ENCODE results near the gene MPC2. TPM values are rescaled to one million over a fixed set of nuclear protein-coding genes. Genes with fewer than 3 reads are reported as not detected.

MPC2 gene
- total and polyA plus RNA-seq, 3 donors from 2014 or later, result 106 to 596 (median 185) TPM

DNA sequence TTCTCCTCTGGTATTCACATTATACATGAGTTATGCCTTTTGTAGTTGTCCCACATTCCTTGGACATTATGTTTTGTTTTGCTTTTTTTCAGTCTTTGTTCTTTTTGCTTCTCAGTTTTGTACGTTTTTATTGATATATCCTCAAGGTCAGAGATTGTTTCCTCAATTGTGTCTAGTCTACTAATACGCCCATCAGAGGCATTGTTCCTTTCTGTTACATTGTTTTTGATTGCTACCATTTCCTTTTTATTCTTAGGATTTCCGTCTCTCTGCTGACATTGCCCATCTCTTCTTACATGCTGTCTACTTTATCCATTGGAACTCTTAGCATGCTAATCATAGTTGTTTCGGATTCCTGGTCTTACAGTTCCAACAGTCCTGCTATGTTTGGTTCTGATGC, 27.8 kb upstream of the MPC2 start:
- Histone ChIP-seq H3K27me3 (no peaks in the 10 kb centered on the region), H3K4me3 (no peak overlapping the region), H3K27ac (no peak overlapping the region), H3K9me3 (no peaks in the 10 kb centered on the region), H3K4me1 (peaks cover 5% of the 10 kb centered on the region), H3K36me3 (ENCODE audit: low read depth, missing control alignments) (no peaks in the 10 kb centered on the region)
- DNase-seq, result no peak
- TF ChIP-seq, protein P1, sequence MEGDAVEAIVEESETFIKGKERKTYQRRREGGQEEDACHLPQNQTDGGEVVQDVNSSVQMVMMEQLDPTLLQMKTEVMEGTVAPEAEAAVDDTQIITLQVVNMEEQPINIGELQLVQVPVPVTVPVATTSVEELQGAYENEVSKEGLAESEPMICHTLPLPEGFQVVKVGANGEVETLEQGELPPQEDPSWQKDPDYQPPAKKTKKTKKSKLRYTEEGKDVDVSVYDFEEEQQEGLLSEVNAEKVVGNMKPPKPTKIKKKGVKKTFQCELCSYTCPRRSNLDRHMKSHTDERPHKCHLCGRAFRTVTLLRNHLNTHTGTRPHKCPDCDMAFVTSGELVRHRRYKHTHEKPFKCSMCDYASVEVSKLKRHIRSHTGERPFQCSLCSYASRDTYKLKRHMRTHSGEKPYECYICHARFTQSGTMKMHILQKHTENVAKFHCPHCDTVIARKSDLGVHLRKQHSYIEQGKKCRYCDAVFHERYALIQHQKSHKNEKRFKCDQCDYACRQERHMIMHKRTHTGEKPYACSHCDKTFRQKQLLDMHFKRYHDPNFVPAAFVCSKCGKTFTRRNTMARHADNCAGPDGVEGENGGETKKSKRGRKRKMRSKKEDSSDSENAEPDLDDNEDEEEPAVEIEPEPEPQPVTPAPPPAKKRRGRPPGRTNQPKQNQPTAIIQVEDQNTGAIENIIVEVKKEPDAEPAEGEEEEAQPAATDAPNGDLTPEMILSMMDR (IDR thresholded peaks at IDR 0.05), result no peak
- whole genome bisulfite sequencing, 2 donors, result 55 to 67% methylated on average over 4 of the region's 4 CpGs
- intact Hi-C loops (cut with DNase I; ENCODE audit: low total_unique reads), result no loop called here

DNA sequence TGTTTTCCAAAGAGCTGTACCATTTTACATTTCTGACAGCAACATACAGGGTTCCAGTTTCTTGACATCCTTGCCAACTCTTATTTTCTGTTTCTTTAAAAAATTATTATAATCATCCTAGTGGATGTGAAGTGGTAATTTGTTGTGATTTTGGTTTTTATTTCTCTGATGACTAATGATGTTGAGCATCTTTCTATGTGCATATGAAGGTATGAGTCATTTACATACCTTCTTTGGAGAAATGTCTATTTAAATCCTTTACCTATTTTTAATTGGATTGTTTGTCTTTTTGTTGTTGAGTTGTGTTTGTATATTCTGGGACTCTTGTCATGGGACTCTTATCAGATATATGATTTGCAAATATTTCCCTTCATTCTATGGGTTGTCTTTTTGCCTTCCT, 20.8 kb upstream of the MPC2 start:
- Histone ChIP-seq H3K4me3 (no peak overlapping the region), H3K27ac (no peak overlapping the region), H3K36me3 (ENCODE audit: low read depth, missing control alignments) (no peaks in the 10 kb centered on the region), H3K27me3 (no peaks in the 10 kb centered on the region), H3K9me3 (no peaks in the 10 kb centered on the region), H3K4me1 (no peaks in the 10 kb centered on the region)
- TF ChIP-seq POLR2A (IDR thresholded peaks at IDR 0.05), result no peak
- TF ChIP-seq, protein P1 (IDR thresholded peaks at IDR 0.05), result no peak
- intact Hi-C loops (cut with DNase I; ENCODE audit: low total_unique reads), result no loop called here
- no peak for DNase-seq

DNA sequence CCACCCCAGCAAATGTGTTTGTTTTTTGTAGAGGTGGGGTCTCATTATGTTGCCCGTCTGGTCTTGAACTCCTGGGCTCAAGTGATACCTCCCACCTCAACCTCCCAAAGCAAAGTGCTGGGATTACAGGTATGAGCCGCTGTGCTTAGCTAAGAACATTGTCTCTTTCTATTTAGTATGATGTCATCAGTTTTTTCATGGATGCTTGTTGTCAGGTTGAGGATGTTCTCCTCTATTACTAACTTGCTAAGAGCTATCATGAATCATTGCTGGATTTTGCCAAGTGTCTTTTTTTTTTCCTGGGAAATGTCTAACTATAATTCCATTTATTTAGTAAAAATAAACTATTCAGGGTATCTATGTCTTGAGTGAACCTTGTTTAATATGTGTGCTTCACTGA, 19.0 kb upstream of the MPC2 start:
- intact Hi-C loops (cut with DNase I; ENCODE audit: low total_unique reads), result no loop called here
- no peaks in the 10 kb centered on the region for H3K27me3 ChIP-seq
- no peak overlapping the region for H3K4me3 ChIP-seq
- WGBS, 2 donors, result 100% methylated on average over 2 of the region's 2 CpGs
- no peaks in the 10 kb centered on the region for H3K9me3 ChIP-seq
- H3K36me3 ChIP-seq (ENCODE audit: low read depth, missing control alignments), result no peaks in the 10 kb centered on the region
- H3K27ac ChIP-seq, result no peak overlapping the region
- DNase-seq, result no peak
- TF ChIP-seq POLR2A (IDR thresholded peaks at IDR 0.05), result no peak
- TF ChIP-seq, protein P1 (IDR thresholded peaks at IDR 0.05), result no peak
- no peaks in the 10 kb centered on the region for H3K4me1 ChIP-seq

DNA sequence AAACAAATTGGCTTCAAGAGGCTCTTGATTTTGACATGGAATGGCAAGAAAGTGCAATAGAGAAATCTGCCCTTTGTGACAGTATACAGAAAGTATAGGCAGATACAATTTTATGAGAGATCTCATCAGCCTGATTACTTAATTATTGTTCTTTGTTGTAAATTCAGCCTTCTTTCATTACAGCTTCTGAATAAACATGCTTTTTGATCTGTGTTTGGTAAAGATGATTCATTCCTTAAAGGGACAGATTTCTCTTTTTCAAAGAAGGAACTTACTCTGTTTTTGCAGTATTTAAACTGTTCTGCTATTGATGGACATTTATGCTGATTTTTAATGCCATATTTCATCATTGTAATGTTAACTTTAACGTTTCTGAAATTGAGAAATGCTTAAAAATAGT, 13.7 kb upstream of the MPC2 start:
- no peak overlapping the region for H3K27ac ChIP-seq
- intact Hi-C loops (cut with DNase I; ENCODE audit: low total_unique reads), result no loop called here
- TF ChIP-seq, protein P1 (IDR thresholded peaks at IDR 0.05), result no peak
- no peak for TF ChIP-seq POLR2A (IDR thresholded peaks at IDR 0.05)
- DNase-seq, result no peak
- H3K36me3 ChIP-seq (ENCODE audit: low read depth, missing control alignments), result no peaks in the 10 kb centered on the region
- WGBS, 2 donors, result 73 to 84% methylated on average over 1 of the region's 1 CpG
- peaks cover 3% of the 10 kb centered on the region for H3K4me1 ChIP-seq
- H3K27me3 ChIP-seq, result no peaks in the 10 kb centered on the region
- no peaks in the 10 kb centered on the region for H3K9me3 ChIP-seq
- H3K4me3 ChIP-seq, result no peak overlapping the region

DNA sequence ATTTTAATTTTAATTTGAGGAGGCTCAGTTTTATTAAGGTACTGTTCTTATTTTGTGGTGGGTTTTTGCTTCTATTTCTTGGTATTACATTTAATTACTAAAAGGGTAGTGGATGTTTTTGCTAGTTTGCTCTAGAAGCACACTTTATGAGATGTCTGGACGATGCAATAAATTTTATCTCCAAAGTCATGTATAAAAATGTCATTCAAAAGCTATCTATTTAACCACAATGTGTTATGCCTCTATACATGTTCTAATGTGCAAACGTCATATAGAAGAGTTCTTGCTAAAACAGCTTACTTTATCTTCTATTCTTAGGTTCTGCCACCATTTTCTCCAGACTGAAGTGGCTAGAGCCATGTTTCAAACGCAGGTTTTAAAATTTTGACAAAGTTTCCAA, 12.9 kb upstream of the MPC2 start:
- no peak for DNase-seq
- TF ChIP-seq POLR2A (IDR thresholded peaks at IDR 0.05), result no peak
- intact Hi-C loops (cut with DNase I; ENCODE audit: low total_unique reads), result no loop called here
- Histone ChIP-seq H3K4me3 (no peak overlapping the region), H3K4me1 (peaks cover 3% of the 10 kb centered on the region), H3K27me3 (no peaks in the 10 kb centered on the region), H3K27ac (no peak overlapping the region), H3K36me3 (ENCODE audit: low read depth, missing control alignments) (no peaks in the 10 kb centered on the region), H3K9me3 (no peaks in the 10 kb centered on the region)
- 68 to 80% methylated on average over 3 of the region's 3 CpGs for WGBS, 2 donors
